Measurements from ENCODE around the gene NPSR1. TPM values are rescaled to one million over a fixed set of nuclear protein-coding genes. Genes with fewer than 3 reads are reported as not detected.

Gene NPSR1
- total RNA-seq, result not detected in 2 replicates

GRCh38 chr7:34657632-34658268 is at the start of gene NPSR1:
TSS of gene NPSR1 (plus strand) at chr7:34658218. CDS start at chr7:34658413, 195 bp downstream.

Small RNA genes within 50 kb of the gene (small RNA-seq; reads per million reads assigned to genes)
- gene RF00322 (not detected), gene RN7SL132P (not detected)
